GM10266 (cell line): ENCODE measurements around the gene PARVG.

Experiments used
- DNase-seq: peaks from one replicate; pipeline ENCODE4 v3.0.0; 2012; ENCODE audit errors: extremely low spot score
- TF ChIP-seq, protein P1 (sequence below): IDR thresholded peaks from 2 replicates; pipeline ENCODE4 v1.5.1; 2012; ENCODE audit warnings: mild to moderate bottlenecking, low read depth; ENCODE audit not compliant: control insufficient read depth, insufficient read depth; ENCODE audit errors: missing control alignments

Gene PARVG

DNA sequence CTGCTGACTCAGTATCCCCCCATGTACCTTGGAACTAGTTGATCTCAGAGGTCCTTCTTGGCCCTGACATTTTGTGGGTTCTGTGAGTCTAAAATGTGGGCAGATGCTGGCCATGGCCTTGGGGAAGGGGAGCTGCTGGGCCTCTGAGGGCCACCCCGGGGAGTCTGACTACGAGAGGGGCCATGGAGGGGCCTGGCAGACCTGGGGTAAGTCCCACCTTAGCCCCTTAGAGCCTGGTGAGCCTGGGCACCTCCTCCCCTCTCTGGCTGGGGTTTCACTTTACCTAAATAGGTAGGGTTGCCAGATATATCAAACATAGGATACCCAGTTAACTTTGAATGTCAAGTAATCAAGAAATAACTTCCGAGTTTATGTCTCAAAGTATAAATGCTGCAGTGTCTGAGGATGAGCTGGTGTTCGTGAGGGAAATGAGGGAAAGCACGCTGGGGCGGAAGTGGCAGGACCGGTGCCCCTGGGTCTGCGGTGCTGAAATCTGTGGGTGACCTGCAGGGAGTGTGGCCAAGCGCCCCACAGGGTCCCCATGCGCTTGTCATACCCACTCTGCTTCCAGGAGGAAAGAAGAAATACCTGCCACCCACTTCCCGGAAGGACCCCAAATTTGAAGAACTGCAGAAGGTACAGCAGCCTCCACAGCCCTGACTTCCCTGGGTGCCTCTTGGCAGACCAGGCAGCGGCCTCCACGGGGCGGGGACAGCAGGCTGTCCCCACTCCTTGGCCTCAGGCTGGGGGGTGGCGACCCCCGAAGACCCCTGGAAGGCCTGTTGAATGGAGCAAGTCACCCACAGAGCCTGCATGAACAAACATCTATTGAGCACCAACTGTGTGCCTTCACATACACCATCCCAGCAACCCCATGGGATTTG lies 4.8 kb downstream of the PARVG start:
- DNase-seq: no peak
- TF ChIP-seq, protein P1, sequence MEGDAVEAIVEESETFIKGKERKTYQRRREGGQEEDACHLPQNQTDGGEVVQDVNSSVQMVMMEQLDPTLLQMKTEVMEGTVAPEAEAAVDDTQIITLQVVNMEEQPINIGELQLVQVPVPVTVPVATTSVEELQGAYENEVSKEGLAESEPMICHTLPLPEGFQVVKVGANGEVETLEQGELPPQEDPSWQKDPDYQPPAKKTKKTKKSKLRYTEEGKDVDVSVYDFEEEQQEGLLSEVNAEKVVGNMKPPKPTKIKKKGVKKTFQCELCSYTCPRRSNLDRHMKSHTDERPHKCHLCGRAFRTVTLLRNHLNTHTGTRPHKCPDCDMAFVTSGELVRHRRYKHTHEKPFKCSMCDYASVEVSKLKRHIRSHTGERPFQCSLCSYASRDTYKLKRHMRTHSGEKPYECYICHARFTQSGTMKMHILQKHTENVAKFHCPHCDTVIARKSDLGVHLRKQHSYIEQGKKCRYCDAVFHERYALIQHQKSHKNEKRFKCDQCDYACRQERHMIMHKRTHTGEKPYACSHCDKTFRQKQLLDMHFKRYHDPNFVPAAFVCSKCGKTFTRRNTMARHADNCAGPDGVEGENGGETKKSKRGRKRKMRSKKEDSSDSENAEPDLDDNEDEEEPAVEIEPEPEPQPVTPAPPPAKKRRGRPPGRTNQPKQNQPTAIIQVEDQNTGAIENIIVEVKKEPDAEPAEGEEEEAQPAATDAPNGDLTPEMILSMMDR: no peak

DNA sequence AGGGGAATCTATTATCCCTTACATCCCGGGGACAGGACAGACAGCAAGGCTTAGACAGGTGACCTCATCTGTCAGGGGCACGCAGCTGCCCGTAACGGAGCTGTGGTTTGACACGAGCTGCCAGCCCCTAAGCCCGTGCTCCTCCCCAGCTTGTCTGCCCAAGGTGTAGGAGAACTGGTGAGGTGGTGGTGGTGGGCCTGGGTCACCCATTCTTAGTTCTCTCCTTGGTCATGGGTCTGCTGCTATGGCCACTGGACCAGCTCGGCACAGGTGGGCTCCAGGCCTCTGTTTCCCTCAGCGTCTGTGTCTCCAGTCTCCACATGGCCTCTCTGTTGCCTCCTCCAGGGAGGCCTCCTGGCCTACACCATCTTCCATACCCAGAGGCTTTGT lies 5.4 kb downstream of the PARVG start:
- no peak for DNase-seq
- TF ChIP-seq, protein P1: no peak

- TF ChIP-seq, protein P1: no peak
- DNase-seq: no peak
Observed at GRCh38 chr22:44186737-44187136, 6.0 kb downstream of the PARVG start.

GRCh38 chr22:44187652-44188230 lies 7.0 kb downstream of the PARVG start:
- no peak for DNase-seq
- TF ChIP-seq, protein P1: no peak

DNA sequence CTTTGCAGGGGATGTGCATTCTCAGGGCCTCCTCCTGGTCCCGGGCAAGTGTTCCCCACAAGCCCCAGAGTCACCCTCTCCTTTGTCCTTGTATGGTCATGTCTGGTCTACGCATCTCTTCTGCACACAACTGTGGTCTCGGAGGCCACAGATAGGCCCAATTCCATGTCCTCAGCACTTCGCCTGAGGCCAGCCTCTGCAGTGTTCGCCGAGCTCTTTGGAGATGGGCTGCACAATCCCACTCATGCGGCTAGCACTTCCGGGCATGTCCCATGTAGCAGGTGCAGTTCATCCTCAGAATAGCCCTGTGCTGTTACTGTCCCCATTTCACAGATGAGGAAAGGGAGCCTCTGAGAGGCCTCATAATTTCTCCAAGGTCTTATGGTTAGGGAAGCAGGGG lies 7.6 kb downstream of the PARVG start:
- DNase-seq: no peak
- TF ChIP-seq, protein P1: no peak

DNA sequence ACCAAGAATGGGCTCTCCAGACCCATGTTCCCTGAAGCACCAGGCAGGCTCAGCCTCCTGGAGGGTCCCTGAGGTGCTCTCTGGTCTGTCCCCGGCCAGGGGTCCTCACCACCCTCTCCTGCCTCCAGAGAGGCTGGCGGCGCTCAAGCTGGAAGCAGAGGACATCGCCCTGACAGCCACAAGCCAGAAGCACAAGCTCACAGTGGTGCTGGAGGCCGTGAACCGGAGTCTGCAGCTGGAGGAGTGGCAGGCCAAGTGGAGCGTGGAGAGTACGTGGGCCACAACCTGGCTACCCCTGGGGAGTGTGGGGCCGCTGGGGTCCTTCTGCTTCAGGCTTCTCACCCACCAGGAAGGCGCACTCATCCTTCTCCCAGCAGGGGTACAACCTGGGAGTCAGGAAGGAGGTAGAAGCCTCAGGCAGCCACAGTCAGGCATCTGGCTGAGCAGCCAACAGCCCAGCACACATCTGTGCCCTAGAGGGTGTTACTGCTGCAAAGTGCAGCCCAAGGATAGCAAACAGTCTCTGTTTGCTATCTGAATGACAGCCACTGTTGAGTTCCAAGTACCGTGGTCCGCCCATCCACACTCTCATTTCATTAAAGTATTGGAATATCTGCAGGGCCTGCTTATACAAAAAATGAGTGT lies 8.4 kb downstream of the PARVG start:
- DNase-seq: no peak
- TF ChIP-seq, protein P1: no peak
